Measurements from ENCODE around the gene PRPF19.

The PRPF19 gene

DNA sequence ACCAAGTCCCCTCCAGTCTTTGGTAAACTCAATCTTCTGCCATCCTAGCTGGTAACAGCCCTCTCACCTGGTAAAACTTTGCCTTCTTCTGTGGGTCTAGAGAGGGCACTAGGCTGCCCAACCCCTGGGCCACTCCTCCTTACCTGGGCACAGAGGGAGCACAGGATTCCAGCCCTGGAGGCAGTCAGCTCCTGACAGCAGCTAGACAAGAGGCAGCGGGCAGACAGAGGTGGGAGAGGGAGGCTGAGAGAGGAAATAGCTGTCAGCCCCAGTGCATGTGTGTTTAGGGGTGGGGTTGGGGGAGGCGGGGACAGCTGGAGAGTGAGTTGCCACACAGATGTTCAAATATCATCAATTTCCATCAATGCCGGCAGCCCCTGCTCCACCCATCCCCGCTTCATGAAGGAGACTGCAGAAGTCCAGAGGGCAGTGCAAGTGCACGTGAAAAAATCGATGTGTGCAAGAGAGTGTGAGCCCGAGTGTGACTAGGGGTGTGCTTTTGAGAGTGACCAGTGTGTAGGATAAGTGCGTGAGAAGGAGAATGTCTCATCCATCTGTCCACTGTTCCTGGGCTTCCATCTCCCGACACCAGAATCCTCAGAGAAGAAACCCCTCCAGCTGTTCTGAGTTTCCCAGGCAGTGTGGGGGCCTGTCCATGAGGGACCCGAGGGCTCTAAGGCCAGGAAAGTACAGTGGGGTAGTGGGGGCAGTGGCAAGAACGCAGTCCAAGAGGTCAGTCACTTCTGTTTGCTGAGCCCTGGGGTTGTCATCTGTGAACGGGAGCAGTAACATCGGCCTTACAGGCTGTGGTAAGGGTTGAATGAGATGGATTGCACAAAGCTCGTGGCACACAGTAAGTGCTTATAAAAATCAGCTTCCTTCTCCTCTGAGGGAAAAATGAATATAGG lies 50.4 kb downstream of the PRPF19 start, which contains the start of gene PTGDR2:
PTGDR2 (minus strand) TSS at position 225 of the 908 bp plus-strand sequence. CDS start 2,228 bp downstream, outside the sequence.
- ChIA-PET CTCF (interaction anchor here (0.6 to 2.4 kb wide), 6 partner anchors 16 to 49 kb away, joined by 3 to 21 read pairs (median 5); no protein-coding TSS in a partner anchor), POLR2A (interaction anchor here (0.7 kb wide), 1 partner anchor 13 kb away, joined by 4 read pairs; no protein-coding TSS in a partner anchor)
- DNase-seq (ENCODE audit: extremely low spot score), result no peak

DNA sequence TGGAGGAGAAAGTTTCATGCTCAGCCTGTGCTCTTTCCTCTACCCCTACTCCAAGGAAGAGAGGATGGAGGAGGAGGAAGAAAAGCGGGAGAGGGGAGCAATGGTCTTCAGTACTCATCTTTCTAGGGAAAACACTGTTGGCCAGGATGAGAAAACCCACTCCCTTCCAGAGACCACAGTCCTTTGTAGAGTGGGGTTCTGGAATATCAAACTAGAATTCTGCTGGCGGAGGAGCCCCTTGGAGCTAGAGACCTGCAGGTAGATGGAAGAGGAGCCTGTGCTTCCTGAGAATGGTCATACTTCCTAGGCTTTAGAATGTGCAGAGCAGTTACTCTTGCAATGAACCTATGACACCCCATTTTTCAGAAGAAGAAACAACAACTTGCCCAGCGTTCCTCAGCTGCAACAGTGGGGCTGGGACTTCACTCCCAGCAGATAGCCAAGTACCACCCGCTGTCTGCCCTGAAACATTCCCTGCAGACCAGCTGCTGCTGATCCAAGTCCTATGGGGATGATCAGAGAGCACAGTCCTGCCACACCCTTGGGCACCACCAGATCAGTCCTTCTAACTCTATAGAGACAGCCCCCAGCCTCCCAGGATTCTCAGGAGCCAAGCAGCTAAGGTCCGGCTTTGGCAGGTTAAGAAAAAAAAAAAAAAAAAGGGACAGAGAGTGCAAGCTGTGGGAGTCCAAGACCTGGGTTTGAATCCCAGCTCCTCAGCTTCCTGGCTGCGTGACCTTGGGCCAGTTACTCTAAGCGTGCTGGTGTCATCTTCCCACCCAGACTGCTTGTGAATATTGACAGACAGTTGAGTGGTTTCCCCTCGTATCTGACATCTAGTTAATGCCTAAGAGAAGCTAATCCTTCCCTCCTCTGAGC lies 51.3 kb downstream of the PRPF19 start:
- ChIA-PET CTCF (interaction anchor here (0.6 to 2.4 kb wide), 5 partner anchors 17 to 50 kb away, joined by 3 to 21 read pairs (median 6); no protein-coding TSS in a partner anchor), POLR2A (no interaction called here)
- no peak for DNase-seq (ENCODE audit: extremely low spot score)
- TF ChIP-seq, protein P1, sequence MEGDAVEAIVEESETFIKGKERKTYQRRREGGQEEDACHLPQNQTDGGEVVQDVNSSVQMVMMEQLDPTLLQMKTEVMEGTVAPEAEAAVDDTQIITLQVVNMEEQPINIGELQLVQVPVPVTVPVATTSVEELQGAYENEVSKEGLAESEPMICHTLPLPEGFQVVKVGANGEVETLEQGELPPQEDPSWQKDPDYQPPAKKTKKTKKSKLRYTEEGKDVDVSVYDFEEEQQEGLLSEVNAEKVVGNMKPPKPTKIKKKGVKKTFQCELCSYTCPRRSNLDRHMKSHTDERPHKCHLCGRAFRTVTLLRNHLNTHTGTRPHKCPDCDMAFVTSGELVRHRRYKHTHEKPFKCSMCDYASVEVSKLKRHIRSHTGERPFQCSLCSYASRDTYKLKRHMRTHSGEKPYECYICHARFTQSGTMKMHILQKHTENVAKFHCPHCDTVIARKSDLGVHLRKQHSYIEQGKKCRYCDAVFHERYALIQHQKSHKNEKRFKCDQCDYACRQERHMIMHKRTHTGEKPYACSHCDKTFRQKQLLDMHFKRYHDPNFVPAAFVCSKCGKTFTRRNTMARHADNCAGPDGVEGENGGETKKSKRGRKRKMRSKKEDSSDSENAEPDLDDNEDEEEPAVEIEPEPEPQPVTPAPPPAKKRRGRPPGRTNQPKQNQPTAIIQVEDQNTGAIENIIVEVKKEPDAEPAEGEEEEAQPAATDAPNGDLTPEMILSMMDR (IDR thresholded peaks at IDR 0.05; ENCODE audit: control extremely low read depth, extremely low read depth, low read depth, missing control alignments), result no peak

More for the DNA sequence above, 50.4 kb downstream of the PRPF19 start, which contains the start of gene PTGDR2:
- TF ChIP-seq, protein P1 (IDR thresholded peaks at IDR 0.05; ENCODE audit: control extremely low read depth, extremely low read depth, low read depth, missing control alignments), result no peak

DNA sequence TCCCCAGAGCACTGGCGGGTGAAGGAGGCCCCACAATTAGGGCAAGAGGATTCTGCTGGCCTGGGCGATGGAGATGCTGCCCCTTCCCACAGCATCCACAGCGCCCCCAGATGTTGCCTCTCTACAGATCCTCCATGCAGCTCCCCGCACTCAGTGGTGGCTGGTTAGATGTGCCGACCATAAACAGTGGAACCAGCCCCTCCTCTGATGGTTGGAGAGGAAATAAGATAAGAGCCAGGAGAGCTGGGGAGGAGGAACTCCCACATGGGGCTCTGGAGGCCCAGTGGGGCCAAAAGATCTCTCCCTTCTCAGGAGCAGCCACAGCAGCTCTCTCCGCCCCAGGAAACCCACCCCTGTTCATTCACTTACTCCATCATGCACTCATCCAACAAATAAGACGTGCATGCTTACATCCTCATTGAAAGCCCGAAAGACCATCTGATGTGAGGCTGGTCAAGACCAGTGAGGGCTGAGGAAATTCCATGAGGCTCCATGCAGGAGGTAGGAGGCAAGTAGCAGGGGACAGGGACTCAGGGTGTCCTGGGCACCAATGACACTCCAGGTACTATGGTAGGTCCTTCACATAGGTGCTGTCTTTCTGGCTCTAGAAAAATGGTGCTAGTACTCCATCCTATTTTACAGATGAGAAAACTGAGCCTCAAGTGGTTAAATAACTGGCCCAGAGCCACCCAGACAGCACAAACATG lies 52.1 kb downstream of the PRPF19 start:
- no peak for DNase-seq (ENCODE audit: extremely low spot score)
- TF ChIP-seq, protein P1 (IDR thresholded peaks at IDR 0.05; ENCODE audit: control extremely low read depth, extremely low read depth, low read depth, missing control alignments), result no peak
- ChIA-PET POLR2A (no interaction called here), CTCF (interaction anchor here (0.9 to 2.4 kb wide), 2 partner anchors 23 kb away, joined by 3 to 21 read pairs; no protein-coding TSS in a partner anchor)

DNA sequence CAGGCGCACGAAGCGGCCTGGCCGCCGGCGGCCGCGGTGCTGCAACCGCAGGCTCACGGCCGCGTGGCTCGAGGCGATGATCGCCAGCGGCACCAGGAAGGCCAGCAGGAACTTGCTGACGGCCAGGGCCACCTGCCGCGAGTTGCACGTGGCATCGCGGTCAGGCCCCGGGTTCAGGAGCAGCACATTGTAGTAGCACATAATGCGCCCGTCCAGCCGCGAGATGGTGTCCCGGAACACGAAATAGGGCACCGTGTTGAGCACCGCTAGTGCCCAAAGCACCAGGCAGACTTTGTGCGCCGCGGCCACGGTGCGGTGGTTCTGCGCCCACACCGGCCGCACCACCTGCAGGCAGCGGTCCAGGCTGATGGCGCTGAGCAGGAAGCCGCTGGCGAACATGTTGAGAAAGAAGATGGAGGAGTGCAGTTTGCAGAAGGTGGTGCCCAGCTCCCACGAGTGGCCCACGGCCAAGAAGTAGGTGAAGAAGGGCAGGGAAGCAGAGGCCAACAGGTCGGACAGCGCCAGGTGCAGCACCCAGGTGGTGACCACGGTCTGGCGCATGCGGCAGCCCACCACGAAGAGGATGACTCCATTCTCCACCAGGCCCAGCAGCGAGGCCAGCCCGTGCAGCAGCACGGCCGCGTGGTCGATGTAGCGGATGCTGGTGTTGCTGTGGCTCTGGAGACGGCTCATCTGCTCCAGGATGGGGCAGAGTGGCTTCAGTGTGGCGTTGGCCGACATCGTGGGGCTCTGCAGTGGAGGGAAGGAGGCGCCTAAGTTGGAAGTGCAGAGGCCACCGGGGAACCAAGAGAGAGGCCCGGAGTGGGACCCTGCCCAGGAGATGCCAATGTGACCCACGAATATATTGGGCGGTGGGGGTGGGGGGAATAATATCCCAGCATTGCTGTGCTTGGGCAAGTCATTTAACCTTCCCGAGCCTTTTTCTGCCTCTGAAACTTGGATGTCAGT lies 53.1 kb downstream of the PRPF19 start:
- ChIA-PET CTCF (interaction anchor here (0.9 kb wide), 1 partner anchor 22 kb away, joined by 3 read pairs; no protein-coding TSS in a partner anchor), POLR2A (no interaction called here)
- TF ChIP-seq, protein P1 (IDR thresholded peaks at IDR 0.05; ENCODE audit: control extremely low read depth, extremely low read depth, low read depth, missing control alignments), result no peak
- DNase-seq (ENCODE audit: extremely low spot score), result no peak

DNA sequence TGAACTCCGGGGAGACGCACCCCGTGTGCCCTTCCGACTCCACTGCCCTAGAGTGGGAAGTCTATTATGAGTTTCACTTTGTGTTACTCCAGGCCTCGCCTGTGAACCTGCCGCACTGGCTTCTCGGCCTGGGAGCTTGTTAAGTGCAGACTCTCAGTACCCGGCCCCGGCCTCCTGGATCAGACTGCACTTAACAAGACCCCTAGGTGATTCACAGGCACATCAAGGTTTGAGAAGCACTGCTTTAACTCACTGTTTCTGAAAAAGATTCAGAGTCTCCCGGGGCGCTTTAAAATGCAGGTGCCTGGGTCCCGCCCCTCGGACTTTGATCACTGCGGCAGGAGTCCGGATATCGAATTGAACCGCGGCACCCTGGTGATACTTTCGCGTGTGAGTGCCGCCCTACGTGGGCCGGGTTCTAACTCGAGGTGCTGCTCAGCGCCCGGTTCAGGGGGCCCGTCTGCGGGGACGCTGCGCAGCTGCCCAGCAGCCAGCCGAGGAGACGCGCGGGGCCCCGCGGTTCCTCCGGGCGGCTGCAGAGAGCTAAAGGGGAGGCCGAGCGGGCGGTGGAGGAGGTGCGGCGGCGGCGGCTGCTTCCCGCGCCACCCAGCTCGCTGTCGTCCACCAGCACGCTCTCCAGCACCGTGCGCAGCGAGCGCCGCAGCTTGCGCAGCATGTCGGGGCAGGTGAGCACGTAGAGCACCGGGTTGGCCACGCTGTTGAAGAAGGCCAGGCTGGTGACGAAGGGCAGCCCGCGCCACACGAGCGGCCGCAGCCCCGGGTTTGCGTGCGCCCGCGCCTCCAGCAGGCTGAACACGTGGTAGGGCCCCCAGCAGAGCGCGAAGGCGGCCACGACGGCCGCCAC lies 54.0 kb downstream of the PRPF19 start:
- DNase-seq (ENCODE audit: extremely low spot score), result no peak
- TF ChIP-seq, protein P1 (IDR thresholded peaks at IDR 0.05; ENCODE audit: control extremely low read depth, extremely low read depth, low read depth, missing control alignments), result no peak
- POLR2A ChIA-PET, result no interaction called here
- CTCF ChIA-PET, result no interaction called here

Data from GM10248 (cell line).